T-helper 17 cell (primary cell): ENCODE measurements around the gene GLIPR1. TPM values are rescaled to one million over a fixed set of nuclear protein-coding genes. Genes with fewer than 3 reads are reported as not detected.

Experiments
- ATAC-seq: fragments of 150-1000 bp; cut with Tn5 transposase; 2 replicates; pipeline ENCODE4 v1.10.0; 2021; ENCODE audit warnings: mild to moderate bottlenecking, moderate library complexity
- DNase-seq, 3 donors: peaks; one replicate each; pipeline versions ENCODE4 v3.0.0 to v3.0.0-alpha.2; 2020 to 2021
- H3K9me3 ChIP-seq: one replicate; pipeline ENCODE4 v1.7.0; 2013; ENCODE audit warnings: low read length, mild to moderate bottlenecking; ENCODE audit not compliant: control insufficient read depth, poor library complexity, severe bottlenecking
- H3K27ac Mint-ChIP-seq: one replicate; pipeline ENCODE4 v1.8.0; 2022; ENCODE audit warnings: mild to moderate bottlenecking, moderate library complexity, mixed read lengths
- H3K27me3 Mint-ChIP-seq: one replicate; pipeline ENCODE4 v1.8.0; 2022; ENCODE audit warnings: mixed read lengths
- H3K36me3 Mint-ChIP-seq: one replicate; pipeline ENCODE4 v1.8.0; 2022; ENCODE audit warnings: low read depth, mixed read lengths
- H3K4me1 Mint-ChIP-seq: one replicate; pipeline ENCODE4 v1.8.0; 2022; ENCODE audit warnings: mild to moderate bottlenecking, mixed read lengths
- H3K4me3 Mint-ChIP-seq: one replicate; pipeline ENCODE4 v1.8.0; 2022; ENCODE audit warnings: mild to moderate bottlenecking, moderate library complexity, mixed read lengths
- total RNA-seq, 4 donors: library from RNA in 2 of 4; stranded (reverse) in 2 of 4; gene quantifications; one replicate each; pipeline ENCODE4 v1.2.3 and lab custom pipeline; 2022 to 2026

Gene GLIPR1
- total RNA-seq, 2 donors from 2014 or later = 104 to 105 TPM

DNA sequence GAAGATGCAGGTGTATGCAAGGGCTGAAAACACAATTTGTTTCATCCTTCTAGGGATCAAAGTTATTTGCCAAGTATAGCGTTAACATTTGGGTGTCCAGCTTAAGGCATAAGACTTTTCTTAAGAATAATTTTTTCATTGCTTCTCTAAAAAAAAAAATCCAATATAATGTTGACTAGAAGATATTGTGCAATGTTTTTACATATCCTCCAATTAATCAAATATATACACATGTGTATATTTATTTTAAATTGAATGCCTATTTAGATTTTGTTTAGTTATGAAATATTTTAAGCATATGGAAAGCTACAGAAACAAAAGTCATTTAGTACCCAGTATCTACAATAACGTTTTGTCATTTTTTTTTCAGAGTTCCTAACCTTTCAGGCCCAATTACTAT lies 59.3 kb downstream of the GLIPR1 start:
- Mint-ChIP-seq H3K4me3 (no peak overlapping the region), H3K4me1 (peaks cover 7% of the 10 kb centered on the region), H3K27me3 (peaks cover 28% of the 10 kb centered on the region), H3K36me3 (no peaks in the 10 kb centered on the region), H3K27ac (no peak overlapping the region)
- no peaks in the 10 kb centered on the region for H3K9me3 ChIP-seq
- ATAC-seq (no peak), DNase-seq (no peak)

DNA sequence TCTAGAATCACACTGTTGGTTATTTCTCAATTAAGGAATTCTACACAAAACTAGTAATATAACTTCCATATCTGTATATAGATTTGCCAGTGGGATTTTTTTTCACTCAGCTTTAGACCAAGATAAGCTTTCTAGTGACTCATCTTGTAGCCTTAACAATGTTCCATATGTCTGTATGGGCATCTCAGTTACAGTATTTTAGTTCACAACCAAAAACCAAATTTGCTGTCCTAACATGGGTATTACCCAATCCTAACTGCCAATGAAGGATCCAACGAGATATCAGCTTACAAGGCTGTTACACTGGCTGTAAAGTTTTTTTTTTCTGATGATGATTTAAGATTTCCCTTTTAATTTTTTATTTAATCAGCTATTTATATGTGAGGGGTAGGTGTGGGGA lies 62.4 kb downstream of the GLIPR1 start:
- no peak for ATAC-seq
- no peaks in the 10 kb centered on the region for H3K9me3 ChIP-seq
- Mint-ChIP-seq H3K36me3 (no peaks in the 10 kb centered on the region), H3K27ac (no peak overlapping the region), H3K4me1 (peaks cover 7% of the 10 kb centered on the region), H3K27me3 (peaks cover 44% of the 10 kb centered on the region), H3K4me3 (no peak overlapping the region)
- no peak for DNase-seq

GRCh38 chr12:75543529-75543928 lies 63.0 kb downstream of the GLIPR1 start:
- no peaks in the 10 kb centered on the region for H3K9me3 ChIP-seq
- Mint-ChIP-seq H3K4me1 (peaks cover 5% of the 10 kb centered on the region), H3K27ac (no peak overlapping the region), H3K27me3 (peaks cover 42% of the 10 kb centered on the region), H3K36me3 (no peaks in the 10 kb centered on the region), H3K4me3 (no peak overlapping the region)
- DNase-seq (no peak), ATAC-seq (no peak)

GRCh38 chr12:75545636-75546035 lies 65.1 kb downstream of the GLIPR1 start:
- peaks cover 53% of the 10 kb centered on the region for H3K27me3 Mint-ChIP-seq
- DNase-seq = no peak
- no peaks in the 10 kb centered on the region for H3K4me1 Mint-ChIP-seq
- no peaks in the 10 kb centered on the region for H3K36me3 Mint-ChIP-seq
- H3K4me3 Mint-ChIP-seq = no peak overlapping the region
- H3K9me3 ChIP-seq = no peaks in the 10 kb centered on the region
- H3K27ac Mint-ChIP-seq = no peak overlapping the region
- ATAC-seq = no peak

DNA sequence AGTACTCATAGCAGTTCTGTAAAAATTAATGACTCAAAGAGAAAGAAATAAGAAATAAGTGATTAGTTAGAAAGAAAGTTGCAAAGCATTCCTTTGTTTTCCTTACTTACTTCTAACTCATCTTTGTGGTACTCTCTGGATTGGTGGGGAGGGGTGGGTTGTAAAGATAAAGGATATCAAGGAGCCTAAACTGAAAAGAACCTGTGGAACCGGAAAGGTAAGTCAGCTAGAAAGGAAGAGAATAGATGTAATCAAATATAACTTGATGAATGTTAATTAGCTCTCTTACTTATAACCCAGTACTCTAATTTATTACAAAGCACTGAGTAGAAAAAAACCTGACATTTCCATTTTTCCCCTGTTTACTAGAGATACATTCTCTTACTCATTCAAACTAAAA lies 68.3 kb downstream of the GLIPR1 start:
- Mint-ChIP-seq H3K36me3 (no peaks in the 10 kb centered on the region), H3K4me3 (no peak overlapping the region), H3K27me3 (peaks cover 56% of the 10 kb centered on the region), H3K4me1 (no peaks in the 10 kb centered on the region), H3K27ac (no peak overlapping the region)
- H3K9me3 ChIP-seq = no peaks in the 10 kb centered on the region
- DNase-seq (no peak), ATAC-seq (no peak)

GRCh38 chr12:75549989-75550388 lies 69.4 kb downstream of the GLIPR1 start:
- Mint-ChIP-seq H3K4me1 (peaks cover 2% of the 10 kb centered on the region), H3K27me3 (peaks cover 55% of the 10 kb centered on the region), H3K27ac (no peak overlapping the region), H3K36me3 (no peaks in the 10 kb centered on the region), H3K4me3 (no peak overlapping the region)
- ATAC-seq (no peak), DNase-seq (no peak)
- H3K9me3 ChIP-seq = no peaks in the 10 kb centered on the region

DNA sequence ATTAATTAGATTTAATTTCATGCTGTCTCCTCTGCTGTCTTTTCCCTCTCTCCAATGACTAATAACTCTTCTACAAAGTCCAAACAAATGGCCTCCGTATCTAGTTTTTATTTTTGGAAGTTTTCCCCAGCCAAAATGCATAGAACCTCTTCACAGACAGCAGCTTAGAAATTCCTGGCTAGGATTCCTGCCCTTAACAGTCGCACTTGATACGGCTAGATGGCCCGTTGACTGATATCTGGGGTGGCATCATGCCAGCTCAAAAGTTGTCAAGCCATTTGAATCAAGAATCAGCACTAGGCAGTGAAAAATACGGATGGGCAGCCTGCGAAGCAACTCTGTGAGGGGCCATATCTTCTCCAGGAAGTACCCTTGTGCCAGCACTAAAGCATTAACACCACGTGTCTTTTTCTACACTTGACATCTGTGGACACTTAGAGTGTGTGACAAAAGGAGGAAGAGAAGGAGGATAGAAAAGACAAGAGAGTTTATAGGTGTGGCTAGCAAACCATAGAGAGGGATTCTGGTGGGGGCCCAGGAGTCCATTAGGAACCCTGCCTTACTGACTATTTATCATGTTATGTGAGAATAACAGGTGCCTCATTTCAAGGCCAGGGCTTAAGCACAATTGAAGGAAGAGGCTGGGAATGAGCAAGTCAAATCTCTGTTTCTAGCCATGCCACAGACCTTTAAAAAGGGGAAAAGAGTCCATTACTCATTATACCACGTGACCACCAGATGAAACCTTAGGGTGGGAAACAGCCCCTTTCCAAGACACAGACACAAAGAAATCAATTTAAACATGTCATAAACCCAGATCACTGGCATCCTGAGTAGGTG lies 70.1 kb downstream of the GLIPR1 start:
- H3K36me3 Mint-ChIP-seq = no peaks in the 10 kb centered on the region
- H3K27me3 Mint-ChIP-seq = peaks cover 55% of the 10 kb centered on the region
- no peak for ATAC-seq

GRCh38 chr12:75551477-75551876 lies 70.9 kb downstream of the GLIPR1 start:
- no peak overlapping the region for H3K27ac Mint-ChIP-seq
- ATAC-seq = no peak
- H3K36me3 Mint-ChIP-seq = no peaks in the 10 kb centered on the region
- H3K9me3 ChIP-seq = no peaks in the 10 kb centered on the region
- H3K4me1 Mint-ChIP-seq = peaks cover 4% of the 10 kb centered on the region
- H3K27me3 Mint-ChIP-seq = peaks cover 51% of the 10 kb centered on the region
- DNase-seq = no peak
- H3K4me3 Mint-ChIP-seq = no peak overlapping the region

More for the DNA sequence above, 70.1 kb downstream of the GLIPR1 start:
- H3K9me3 ChIP-seq = no peaks in the 10 kb centered on the region
- peaks cover 4% of the 10 kb centered on the region for H3K4me1 Mint-ChIP-seq
- no peak for DNase-seq
- no peak overlapping the region for H3K27ac Mint-ChIP-seq
- H3K4me3 Mint-ChIP-seq = no peak overlapping the region

- Mint-ChIP-seq H3K36me3 (no peaks in the 10 kb centered on the region), H3K4me3 (no peak overlapping the region), H3K4me1 (peaks cover 4% of the 10 kb centered on the region), H3K27ac (no peak overlapping the region), H3K27me3 (peaks cover 57% of the 10 kb centered on the region)
- ATAC-seq (no peak), DNase-seq (no peak)
- H3K9me3 ChIP-seq = no peaks in the 10 kb centered on the region
Measured at GRCh38 chr12:75553398-75553797, 72.8 kb downstream of the GLIPR1 start.

Other genes with a start within 250 kb of the GLIPR1 start
- gene CAPS2, start 150.4 kb upstream of the GLIPR1 start, total RNA-seq = 1 to 10 TPM; 1.1 to 2.2 TPM
- not detected for gene GLIPR1L1, start 146.1 kb upstream of the GLIPR1 start, total RNA-seq
- gene GLIPR1L2, start 89.7 kb upstream of the GLIPR1 start, total RNA-seq = 1 to 10 TPM in 1 of 2 donors, under 1 TPM in 1; 0.50 to 1.5 TPM
- gene KRR1, start 30.9 kb downstream of the GLIPR1 start, total RNA-seq = 100 to 1,000 TPM in 1 of 2 donors, 10 to 100 TPM in 1; 98.0 to 123 TPM